Left ventricle myocardium inferior (tissue), 1 donor: ENCODE measurements around the gene SRP14. TPM values are rescaled to one million over a fixed set of nuclear protein-coding genes. Genes with fewer than 3 reads are reported as not detected.

ENCODE experiments used
- DNase-seq: peaks from one replicate; pipeline ENCODE4 v3.0.0-alpha.2; 2020
- H3K27ac ChIP-seq: fragments of 200-600 bp; replicated peaks from 2 replicates; pipeline ENCODE4 v1.8.0; 2021
- H3K27me3 ChIP-seq: fragments of 200-600 bp; 2 replicates; pipeline ENCODE4 v1.8.0; 2021; ENCODE audit warnings: low read depth
- H3K36me3 ChIP-seq: fragments of 200-600 bp; 2 replicates; pipeline ENCODE4 v1.8.0; 2021
- H3K4me1 ChIP-seq: fragments of 200-600 bp; 2 replicates; pipeline ENCODE4 v1.8.0; 2021
- H3K4me3 ChIP-seq: fragments of 200-600 bp; 2 replicates; pipeline ENCODE4 v1.8.0; 2021; ENCODE audit warnings: mild to moderate bottlenecking, moderate library complexity
- H3K9me3 ChIP-seq: fragments of 200-600 bp; replicated peaks from 2 replicates; pipeline ENCODE4 v1.8.0; 2021
- intact Hi-C: fragments of 100-400 bp; cut with micrococcal nuclease; formaldehyde crosslinking; loops from one replicate; pipeline ENCODE4 v1.11.0; 2022
- total RNA-seq: library from RNA; stranded (reverse); fragmentation: NEBNext Ultra II Directional; extraction: Animal tissue kit (Norgen Biotek cat#: 25700); gene quantifications from one replicate; pipeline ENCODE4 v1.2.1, GENCODE V29; 2021
- TF ChIP-seq, protein P1 (sequence below): fragments of 200-600 bp; IDR thresholded peaks from 2 replicates; pipeline ENCODE4 v1.8.0; 2021; ENCODE audit warnings: antibody characterized with exemption, mild to moderate bottlenecking, borderline replicate concordance
- donor health status: DM: no; HTN: yes; CAD: no; lungs with severe emphysema.

Gene SRP14
- total RNA-seq, 1 donor from 2014 or later: 240 TPM

DNA sequence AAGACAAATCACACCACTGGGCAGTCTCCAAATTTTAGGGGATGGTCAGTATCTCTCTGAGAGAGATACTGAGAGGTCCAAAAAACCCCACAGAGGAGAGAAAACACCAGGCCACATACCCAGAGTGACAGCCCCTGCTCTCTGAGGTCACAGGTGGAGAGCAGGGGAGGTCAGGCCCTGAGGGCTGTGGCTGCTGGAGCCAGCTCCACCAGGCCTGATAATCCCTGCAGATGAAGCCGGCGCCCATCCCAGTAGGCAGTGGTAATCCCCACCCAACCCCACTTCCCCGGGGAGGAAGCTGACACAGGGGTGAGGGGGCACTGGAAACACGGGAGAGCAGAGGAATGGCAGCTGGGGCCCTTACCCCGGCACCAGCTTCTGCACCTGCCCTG lies 31.2 kb upstream of the SRP14 start:
- intact Hi-C loops: no loop called here
- H3K9me3 ChIP-seq: no peaks in the 10 kb centered on the region
- no peaks in the 10 kb centered on the region for H3K27me3 ChIP-seq
- DNase-seq: no peak
- peak overlapping the region; percentile 83 for H3K27ac ChIP-seq
- peaks cover 36% of the 10 kb centered on the region for H3K4me1 ChIP-seq
- peaks cover 7% of the 10 kb centered on the region for H3K36me3 ChIP-seq
- no peak overlapping the region for H3K4me3 ChIP-seq
- TF ChIP-seq, protein P1, sequence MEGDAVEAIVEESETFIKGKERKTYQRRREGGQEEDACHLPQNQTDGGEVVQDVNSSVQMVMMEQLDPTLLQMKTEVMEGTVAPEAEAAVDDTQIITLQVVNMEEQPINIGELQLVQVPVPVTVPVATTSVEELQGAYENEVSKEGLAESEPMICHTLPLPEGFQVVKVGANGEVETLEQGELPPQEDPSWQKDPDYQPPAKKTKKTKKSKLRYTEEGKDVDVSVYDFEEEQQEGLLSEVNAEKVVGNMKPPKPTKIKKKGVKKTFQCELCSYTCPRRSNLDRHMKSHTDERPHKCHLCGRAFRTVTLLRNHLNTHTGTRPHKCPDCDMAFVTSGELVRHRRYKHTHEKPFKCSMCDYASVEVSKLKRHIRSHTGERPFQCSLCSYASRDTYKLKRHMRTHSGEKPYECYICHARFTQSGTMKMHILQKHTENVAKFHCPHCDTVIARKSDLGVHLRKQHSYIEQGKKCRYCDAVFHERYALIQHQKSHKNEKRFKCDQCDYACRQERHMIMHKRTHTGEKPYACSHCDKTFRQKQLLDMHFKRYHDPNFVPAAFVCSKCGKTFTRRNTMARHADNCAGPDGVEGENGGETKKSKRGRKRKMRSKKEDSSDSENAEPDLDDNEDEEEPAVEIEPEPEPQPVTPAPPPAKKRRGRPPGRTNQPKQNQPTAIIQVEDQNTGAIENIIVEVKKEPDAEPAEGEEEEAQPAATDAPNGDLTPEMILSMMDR: no peak

DNA sequence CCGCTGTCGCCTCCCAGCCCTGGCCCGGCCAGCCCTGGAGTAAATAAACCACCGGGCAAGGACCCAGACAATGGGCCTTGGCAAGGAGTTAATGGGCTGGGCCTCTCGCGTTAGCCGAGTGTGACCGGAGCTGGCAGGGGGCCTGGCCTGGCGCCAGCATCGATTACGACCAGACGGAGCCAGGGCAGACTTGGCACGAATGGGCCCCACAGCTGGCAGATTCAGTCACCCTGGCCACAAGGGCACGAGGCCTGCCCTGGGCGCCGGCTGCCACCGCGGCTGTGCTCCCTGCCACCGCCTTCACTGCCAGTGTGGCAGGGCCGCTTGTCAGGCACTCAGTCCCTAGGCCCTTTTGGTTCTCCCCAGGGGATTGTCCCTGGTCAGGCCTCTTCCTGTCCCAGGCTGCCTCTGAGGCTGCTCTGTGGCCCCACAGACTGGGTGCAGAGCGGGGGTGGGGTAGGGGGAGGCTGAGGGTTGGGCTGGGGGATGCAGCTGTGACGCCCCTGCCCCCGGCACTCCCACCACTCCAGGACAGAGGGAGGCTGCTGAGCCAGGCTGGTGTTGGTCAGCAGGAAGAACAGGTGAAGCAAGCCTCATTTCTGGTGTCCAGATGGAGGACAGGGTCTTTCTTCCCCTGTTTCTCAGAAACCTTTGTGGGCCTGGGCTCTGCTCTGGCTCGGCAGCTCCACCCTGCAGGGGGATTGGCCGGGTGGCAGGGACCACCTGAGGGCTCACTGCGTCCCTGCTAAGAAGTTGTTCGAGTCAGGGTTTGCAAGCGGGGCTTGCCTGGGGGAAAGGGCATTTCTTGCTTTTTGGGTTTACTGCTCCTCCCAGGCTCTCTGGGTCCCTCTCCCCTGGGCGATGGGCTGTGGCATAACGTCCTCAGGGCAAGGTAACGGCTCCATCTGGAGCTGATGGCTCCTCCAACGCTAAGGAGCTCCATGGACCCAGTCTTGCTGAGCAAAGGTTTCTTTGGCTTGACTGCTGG lies 30.5 kb upstream of the SRP14 start:
- no peak overlapping the region for H3K4me3 ChIP-seq
- no peaks in the 10 kb centered on the region for H3K27me3 ChIP-seq
- DNase-seq: peak; percentile 93
- H3K27ac ChIP-seq: peak overlapping the region; percentile 83
- H3K9me3 ChIP-seq: no peaks in the 10 kb centered on the region
- TF ChIP-seq, protein P1: no peak
- peaks cover 8% of the 10 kb centered on the region for H3K36me3 ChIP-seq
- H3K4me1 ChIP-seq: peaks cover 36% of the 10 kb centered on the region
- intact Hi-C loops: no loop called here

DNA sequence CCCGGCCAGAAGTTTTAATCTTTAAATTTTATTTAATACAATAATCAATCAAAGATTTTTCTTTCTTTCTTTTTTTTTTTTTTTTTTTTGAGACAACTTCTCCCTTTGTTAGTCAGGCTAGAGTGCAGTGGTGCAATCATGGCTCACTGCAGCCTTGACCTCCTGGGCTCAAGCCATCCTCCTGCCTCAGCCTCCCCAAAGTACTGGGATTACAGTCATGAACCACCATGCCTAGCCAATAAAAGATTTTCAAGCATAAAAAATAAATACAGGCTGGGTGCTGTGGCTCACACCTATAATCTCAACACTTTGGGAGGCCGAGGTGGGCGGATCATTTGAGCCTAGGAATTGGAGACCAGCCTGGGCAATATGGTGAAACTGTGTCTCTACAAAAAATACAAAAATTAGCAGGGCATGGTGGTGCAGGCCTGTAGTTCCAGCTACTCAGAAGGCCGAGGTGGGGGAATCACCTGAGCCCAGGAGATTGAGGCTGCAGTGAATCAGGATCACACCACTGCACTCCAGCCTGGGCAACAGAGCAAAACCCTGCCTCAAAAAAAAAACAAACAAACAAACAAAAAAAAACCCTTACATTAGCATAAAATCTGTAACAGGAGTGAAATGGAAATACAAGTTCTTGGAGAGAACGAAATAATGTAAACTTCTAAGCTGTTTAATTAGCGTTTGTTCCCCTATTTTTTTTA lies 29.1 kb upstream of the SRP14 start:
- H3K4me3 ChIP-seq: no peak overlapping the region
- no peaks in the 10 kb centered on the region for H3K27me3 ChIP-seq
- DNase-seq: no peak
- TF ChIP-seq, protein P1: no peak
- peaks cover 8% of the 10 kb centered on the region for H3K36me3 ChIP-seq
- H3K27ac ChIP-seq: no peak overlapping the region
- H3K4me1 ChIP-seq: peaks cover 44% of the 10 kb centered on the region
- no peaks in the 10 kb centered on the region for H3K9me3 ChIP-seq
- intact Hi-C loops: no loop called here

DNA sequence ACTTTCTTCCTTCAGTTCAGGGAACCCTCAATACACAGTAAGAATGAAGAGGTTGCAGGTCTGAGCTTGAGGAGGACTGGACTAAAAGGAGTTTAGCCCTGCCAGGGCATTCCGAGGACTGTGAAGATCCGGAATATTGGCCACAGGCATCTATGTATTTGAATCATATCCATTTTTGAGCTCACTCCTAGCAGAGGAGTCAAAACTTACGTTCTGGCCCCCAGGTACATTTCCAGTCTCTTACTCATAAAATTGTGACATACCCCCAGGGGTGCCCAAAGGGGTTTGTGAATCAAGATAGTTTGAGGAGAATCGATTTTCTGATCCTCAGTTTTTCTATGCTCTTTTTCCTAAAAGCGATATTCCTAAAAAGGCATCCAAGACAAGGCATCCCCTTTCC lies 27.6 kb upstream of the SRP14 start:
- peaks cover 31% of the 10 kb centered on the region for H3K4me1 ChIP-seq
- no peaks in the 10 kb centered on the region for H3K9me3 ChIP-seq
- H3K27ac ChIP-seq: no peak overlapping the region
- DNase-seq: no peak
- no peak overlapping the region for H3K4me3 ChIP-seq
- no peaks in the 10 kb centered on the region for H3K27me3 ChIP-seq
- H3K36me3 ChIP-seq: peaks cover 8% of the 10 kb centered on the region
- TF ChIP-seq, protein P1: no peak
- intact Hi-C loops: no loop called here

DNA sequence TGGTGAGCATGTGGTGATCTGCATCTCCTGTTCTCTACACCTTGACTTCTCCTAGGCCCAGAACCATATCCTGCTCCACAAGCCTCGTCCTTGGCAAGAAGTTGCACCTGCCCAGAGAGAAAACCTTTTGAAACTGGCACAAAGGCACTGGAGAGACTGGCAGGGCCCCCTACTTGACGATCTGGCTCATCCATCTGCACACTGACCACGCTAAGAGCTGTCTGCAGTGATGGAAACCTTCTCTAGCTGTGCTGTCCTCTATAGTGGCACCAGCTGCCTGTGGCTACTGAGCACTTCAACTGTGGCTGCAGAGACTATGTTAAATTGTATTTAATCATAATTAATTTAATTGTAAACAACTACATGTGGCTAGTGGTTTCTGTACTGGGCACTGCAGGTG lies 26.2 kb upstream of the SRP14 start:
- H3K27ac ChIP-seq: no peak overlapping the region
- peaks cover 29% of the 10 kb centered on the region for H3K4me1 ChIP-seq
- DNase-seq: no peak
- intact Hi-C loops: no loop called here
- no peaks in the 10 kb centered on the region for H3K9me3 ChIP-seq
- TF ChIP-seq, protein P1: no peak
- no peak overlapping the region for H3K4me3 ChIP-seq
- peaks cover 12% of the 10 kb centered on the region for H3K36me3 ChIP-seq
- H3K27me3 ChIP-seq: no peaks in the 10 kb centered on the region
